GM18519 (cell line): ENCODE measurements around the gene SLC41A1.

Experiments used
- ATAC-seq: cut with Tn5 transposase; IDR thresholded peaks from one replicate; pipeline ENCODE4 v1.9.1; 2021; ENCODE audit warnings: mild to moderate bottlenecking, moderate library complexity; ENCODE audit not compliant: unreplicated experiment, low FRiP score

The SLC41A1 gene

DNA sequence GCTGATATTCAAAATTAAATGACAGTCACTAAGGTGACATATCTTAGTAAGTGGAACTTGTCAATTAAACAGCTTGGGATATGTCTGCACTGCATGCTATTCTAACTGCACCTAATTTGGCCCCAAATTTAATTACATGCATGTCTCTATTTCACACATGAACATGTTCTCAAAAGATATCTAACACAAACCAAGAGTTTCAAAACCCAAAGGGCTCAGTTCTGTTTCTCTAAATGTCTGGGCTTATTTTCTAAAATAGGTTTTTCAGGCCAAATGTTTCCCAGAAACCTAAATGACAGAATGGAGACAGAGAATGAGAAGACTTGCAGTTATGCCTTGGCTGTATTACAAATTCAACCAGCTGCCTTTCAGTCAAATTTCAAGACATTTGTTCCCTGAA is 49.0 kb downstream of the SLC41A1 start:
- no peak for ATAC-seq

DNA sequence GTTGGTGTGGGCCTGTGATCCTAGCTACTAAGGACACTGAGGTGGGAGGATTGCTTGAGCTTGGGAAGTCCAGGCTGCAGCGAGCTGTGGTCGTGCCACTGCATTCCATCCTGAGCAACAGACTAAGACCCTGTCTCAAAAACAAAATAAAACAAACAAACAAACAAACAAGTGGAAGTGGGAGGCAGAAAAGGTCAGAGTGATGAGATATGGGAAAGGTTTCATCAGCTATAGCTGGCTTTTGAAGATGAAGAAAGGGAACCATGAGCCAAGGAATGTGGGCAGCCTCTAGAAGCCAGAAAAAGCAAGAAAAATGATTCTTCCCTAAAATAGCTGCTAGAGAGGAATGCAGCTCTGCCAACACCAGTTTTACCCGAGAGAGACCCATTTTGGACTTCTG is 52.4 kb downstream of the SLC41A1 start:
- ATAC-seq = no peak

DNA sequence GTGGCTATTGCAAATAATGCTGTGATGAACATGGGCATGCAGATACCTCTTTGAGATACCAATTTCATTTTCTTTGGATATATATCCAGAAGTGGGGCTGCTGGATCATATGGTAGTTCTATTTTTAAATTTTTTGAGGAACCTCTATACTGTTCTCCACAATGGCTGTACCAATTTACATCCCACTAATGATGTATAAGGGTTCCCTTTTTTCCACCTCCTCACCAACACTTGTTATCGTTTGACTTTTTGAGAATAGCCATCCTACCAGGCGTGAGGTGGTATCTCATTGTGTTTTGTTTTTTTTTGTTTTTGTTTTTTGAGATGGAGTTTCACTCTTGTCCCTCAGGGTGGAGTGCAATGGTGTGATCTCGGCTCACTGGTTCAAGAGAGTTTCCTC is 56.4 kb downstream of the SLC41A1 start:
- no peak for ATAC-seq

DNA sequence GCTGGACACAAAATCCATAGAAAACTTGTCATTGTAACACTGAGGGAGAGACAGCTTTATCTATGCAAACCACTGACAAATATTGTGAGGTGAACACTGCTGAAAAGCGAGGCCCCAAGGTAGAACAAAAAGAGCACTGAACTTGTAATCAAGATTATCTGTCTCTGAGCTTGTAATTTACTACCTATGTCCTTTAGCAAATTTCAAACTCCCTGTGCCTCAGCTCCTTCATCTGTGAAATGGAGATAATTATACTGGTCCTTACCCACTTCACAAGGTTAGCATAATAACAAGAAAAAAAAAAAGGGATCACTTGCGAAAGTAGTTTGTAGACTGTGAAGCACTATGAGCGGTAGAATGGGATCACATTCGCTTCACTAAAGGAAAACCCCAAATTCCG is 58.1 kb downstream of the SLC41A1 start:
- ATAC-seq = no peak

DNA sequence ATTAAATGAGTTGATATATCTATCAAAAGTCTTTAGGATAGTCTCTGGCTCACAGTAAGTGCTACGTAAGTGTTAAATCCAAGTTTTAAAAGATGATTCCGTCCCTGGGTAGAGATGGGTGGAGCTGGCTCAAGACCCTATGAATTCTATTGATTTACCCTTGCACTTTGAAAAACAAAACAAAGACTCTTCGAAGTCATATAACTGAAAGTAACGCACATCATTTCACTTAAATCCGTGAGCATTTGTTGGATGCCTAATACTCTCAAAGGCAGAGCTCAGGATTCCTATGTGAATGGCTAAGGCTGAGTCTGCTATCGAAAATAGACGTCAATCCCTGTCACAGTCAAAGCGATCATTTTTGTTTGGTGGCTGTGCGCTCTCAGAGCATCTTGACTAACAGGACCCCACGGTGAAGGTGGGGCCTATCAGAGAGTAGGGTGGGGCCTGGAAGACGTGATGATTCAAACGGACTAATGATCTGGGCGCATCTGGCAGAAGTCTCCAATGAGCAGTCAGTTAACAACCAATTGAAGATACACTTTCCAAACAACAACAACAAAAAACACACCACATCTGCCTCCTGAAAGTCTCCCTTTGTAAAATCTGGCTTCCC is 61.9 kb downstream of the SLC41A1 start:
- no peak for ATAC-seq

DNA sequence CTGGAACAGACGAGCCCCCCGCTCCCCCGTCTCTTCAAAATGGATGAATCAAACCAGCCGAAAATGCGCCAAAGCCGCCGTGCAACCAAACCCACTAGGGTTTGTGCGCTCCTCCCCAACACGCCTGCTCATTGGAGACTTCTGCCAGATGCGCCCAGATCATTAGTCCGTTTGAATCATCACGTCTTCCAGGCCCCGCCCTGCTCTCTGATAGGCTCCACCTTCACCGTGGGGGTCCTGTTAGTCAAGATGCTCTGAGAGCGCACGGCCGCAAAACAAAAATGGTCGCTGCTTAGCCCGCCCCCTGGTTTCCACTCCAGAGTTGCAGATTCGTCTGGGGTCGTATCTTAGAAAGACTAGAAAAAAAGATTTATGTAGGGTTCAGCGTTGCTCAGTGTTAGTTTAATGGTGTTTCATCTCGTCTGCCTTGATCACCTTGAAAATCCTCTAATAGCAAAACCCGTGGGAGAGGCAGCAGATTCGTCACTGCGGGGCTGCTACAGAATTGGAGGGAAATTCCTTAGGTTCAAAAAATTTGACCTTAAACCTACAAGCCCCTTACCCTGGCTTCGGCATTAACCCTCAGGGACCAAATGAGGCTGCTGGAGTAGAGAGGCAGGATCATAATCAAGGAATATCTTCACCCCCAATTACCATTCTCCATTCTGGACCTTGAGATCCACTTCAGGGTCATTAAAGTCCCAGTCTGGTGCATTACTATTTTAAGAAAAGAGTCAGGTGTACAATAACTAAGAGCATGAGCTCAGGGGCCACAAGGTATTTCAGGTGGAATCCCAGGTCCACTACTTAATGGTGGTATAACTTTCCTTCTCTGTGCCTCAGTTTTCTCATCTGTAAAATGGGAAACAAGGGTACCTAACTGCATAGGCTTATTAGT is 62.6 kb downstream of the SLC41A1 start, which contains the start of gene NUCKS1:
Gene NUCKS1 (minus strand): TSS at position 45 of the 898 bp plus-strand sequence. CDS start 209 bp downstream, outside the sequence.
- peak; percentile 63 for ATAC-seq

DNA sequence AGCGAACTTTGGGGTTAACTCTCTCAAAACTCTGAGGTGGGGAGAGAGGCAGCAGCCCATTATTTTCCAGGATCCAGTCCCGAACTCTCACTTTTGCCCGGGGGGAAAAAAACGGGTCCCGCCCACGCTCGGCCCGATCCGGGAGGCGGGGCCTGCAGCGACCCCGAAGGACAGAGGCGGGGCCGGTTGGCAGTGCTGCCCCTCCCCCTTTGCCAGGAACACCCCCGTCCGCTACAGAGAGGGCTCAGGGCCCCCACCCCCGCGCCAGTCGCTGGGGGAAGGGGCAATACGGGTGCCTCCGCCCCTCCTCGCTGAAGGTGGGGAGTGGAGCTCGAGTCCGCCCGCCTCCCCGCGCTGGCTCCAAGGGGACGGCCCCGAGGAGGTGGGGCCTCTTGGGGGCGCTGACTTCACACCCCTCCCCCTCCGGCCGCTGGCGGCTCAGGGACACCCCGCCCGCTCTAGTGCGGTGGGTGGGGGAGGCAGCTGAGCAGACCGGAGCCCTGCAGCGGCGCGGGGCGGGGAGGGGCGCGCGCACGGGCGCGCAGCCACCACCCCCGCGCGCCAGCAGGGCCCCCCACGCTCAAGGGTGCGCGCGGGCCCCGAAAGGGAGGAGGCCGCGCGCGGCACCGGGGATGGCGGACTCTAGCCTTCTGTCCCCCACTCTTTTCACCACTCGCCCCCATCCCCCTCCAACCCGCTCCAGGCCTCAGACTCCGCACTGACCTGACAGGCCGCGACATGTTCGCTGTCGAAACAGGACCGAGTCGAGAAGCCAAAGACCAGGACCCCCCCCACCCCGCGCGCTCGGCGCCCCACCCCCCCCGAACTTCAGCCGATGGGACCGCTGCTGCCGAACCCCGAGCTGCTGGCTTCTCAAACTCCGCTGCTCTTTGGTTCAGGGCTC is 63.5 kb downstream of the SLC41A1 start:
- peak; percentile 61 for ATAC-seq

DNA sequence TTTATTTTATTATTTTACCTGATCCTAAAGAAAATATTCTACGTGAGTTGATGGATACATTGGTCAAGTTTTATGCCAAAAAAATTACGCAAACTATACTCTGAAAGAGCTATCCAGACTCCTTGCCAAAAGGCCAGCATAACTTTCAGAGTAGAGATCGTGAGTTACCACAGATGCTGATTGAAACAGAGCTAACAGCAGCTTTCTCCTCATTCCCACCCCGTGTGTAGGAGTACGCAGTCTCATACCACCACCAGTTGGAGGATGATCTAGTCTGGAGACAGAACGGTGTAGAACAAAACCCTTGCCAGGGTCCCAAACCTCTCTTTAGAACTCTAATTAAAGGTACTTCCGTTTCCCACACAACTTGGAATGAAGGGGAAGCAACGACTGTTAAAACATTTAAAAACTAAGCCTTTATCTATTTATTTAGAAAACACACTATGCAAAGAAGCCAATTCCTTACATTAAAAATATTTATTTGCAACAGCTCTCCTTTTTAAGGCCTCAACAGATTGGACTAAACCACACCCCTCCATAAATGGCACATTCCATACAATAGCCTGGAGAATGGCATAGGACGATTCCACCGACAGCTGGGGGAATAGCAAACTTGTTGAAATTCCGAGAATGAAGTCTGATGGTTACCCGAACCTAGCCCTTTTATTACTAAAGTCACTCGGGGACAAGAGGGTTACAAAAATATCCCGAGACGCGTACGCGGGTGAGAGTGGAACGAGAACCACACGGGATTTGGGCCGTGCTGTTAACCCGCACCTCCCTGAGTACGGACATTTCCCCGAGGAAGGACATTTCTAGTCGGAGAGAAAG is 64.4 kb downstream of the SLC41A1 start:
- peak; percentile 7 for ATAC-seq

DNA sequence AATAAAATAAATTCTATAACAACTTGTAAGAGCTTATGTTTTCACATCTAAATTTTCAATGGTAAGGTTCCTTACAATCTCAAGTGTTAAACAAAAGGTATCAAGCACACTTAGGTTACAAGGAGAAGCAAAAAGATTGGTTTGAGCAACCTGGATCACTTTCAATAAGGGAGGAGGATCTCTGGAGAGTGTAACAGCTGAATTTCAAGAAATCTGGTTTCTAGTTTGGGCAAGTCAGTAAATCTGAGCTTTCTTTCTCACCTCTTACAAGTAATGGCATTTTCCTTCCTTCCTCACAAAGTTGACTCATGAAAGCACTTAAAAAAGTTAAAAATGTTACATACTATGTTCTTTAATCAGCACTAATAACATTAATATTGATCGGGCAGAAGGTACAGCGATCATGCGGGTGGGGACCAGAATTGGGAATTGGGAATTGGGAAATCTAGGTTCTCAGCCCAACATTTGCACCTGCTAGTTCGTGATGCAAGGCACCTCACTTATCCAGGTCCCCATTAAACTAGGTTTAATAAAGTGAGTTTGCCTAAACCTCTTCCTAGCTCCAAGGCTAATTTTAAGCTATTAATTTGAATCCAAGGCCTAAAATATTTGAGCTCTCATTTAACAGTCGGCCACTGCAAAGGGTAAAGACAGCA is 66.1 kb downstream of the SLC41A1 start:
- no peak for ATAC-seq

DNA sequence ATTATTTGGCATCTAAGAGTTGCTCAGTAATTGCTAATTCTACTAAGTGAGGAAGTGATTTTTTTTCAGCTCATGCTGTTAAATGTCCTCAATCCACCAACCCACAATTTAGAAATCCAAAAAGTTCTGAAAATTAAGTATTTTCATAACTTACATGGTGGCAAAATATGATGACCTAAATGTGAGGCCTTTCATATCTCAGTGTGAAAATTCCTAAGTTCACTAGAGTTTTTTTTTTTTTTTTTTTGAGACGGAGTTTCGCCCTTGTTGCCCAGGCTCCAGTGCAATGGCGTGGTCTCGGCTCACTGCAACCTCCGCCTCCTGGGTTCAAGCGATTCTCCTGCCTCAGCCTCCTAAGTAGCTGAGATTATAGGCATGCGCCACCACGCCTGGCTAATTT is 68.6 kb downstream of the SLC41A1 start:
- no peak for ATAC-seq

DNA sequence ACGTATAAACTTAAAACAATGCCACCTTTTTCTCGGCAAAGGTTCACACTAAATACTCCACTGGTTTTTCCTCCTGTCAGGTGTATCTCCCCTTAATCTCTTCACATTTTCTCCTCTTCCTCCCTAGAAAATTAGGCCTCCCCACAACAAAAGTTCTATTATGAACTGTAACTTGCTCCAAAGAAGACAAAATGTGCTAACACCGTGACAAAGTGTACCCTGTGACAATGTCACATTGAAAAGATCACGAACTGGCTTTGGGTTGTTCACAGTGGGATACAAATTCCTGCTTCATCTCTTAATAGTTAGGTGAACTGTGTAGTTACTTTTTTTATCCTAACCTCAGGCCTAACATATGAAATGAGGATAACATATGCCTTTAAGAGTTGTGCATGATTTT is 69.0 kb downstream of the SLC41A1 start:
- ATAC-seq = no peak

DNA sequence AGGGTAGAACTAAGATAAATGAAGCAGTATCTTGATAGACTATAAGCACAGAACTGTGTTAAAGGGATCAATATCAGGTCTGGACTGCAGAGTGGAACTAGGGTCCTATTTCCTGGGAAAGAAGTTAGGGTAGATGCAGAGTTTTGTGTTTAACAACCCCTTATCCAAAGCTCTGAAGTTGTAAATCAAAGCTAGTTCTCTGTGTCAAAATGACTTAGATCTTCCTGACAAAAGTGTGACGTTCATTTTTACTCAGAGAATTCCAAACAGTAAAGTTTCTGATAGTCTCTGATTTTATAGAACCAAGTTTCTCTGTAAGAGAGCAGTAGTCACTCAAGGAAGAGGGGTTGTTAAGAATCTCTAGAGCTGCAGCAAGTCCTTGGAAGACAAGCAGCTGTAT is 71.3 kb downstream of the SLC41A1 start:
- ATAC-seq = no peak

DNA sequence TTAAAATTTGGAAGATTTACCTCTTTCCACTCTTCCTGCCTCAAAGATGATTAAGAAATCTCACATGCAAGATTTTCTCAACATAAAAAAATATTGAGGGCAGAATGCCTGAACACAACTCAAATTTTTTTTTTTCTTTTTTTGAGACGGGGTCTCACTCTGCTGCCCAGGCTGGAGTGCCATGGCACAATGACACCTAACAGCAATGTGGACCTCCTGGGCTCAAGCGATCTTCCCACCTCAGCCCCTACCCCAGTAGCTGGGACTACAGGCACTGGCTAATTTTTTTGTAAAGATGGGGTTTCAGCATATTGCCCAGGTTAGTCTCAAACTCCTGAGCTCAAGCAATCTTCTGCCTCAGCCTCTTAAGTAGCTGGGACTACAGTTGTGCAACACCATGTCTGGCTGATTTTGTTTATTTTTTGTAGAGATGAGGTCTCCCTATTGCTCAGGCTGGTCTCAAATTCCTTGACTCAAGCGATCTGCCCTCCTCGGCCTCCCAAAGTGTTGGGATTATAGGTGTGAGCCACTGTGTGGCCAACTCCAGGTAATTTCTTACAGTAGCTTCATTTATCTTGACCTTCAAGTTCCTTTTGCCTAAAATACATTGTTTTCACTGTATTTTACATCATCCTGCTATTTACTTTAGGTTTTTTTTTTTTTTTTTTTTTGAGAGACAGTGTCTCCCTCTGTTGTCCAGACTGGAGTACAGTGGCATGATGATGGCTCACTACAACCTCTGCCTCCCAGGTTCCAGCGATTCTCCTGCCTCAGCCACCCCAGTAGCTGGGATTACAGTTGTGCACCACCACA is 73.4 kb downstream of the SLC41A1 start:
- no peak for ATAC-seq
